Right hindlimb (tissue), 1 donor: Measurements from ENCODE around the gene SUPT5H.

Experiments
- DNase-seq: peaks from one replicate; pipeline ENCODE4 v3.0.0-alpha.2; 2018

SUPT5H gene

GRCh38 chr19:39409208-39410016, 36.0 kb upstream of the SUPT5H start:
- peak; percentile 89 for DNase-seq

DNA sequence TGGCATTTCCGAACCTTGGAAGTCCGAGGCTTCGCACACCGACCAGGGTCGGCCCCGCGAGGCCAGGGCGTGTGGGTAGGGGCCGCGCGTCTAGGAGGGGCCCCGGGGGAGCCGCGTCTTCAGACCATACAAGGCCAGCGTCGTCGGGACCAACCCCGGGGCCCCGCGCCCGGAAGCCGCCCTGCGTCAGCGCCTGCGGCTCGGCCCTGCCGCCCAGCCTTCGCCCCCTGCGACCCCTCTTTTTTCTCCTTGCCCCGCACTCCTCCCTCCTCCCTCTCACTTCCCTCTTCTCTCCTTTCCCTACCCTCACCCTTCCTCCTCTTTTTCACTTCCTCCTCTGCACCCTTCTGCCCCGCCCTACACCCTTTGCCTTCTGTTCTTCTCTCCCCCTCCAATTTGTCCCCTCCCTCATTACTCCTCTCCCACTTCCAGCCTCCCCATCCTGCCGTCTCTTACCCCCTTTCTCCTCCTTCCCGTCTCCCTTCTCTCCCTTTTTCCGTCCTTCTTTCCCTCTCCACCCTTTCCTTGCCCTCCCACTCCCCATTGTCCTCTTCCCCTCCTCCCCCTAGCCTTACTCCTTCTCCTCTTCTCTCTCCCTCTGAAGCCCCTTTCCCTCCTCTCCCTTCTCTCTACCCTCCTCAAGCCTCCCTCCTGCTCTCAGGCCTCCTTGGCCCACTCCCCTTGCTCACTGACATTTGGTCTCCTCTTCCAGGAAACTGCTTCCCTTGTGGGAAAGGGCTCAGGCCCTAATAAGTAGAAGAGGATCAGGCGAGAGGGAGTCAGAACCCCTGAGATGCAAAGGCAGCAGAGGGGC, 35.2 kb upstream of the SUPT5H start:
- DNase-seq, result peak; percentile 85

DNA sequence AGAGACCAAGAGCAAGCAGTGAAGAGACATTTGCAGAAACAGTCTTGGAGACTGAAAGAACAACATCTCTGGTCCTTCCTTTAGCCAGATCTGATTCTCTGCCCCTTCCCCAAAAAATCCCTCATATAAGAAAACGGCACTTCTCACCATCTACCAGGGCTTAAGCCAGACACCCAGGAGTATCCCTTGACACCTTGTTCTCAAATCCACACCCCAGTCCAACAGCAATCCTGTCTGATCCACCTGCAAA, 34.6 kb upstream of the SUPT5H start:
- DNase-seq, result no peak

DNA sequence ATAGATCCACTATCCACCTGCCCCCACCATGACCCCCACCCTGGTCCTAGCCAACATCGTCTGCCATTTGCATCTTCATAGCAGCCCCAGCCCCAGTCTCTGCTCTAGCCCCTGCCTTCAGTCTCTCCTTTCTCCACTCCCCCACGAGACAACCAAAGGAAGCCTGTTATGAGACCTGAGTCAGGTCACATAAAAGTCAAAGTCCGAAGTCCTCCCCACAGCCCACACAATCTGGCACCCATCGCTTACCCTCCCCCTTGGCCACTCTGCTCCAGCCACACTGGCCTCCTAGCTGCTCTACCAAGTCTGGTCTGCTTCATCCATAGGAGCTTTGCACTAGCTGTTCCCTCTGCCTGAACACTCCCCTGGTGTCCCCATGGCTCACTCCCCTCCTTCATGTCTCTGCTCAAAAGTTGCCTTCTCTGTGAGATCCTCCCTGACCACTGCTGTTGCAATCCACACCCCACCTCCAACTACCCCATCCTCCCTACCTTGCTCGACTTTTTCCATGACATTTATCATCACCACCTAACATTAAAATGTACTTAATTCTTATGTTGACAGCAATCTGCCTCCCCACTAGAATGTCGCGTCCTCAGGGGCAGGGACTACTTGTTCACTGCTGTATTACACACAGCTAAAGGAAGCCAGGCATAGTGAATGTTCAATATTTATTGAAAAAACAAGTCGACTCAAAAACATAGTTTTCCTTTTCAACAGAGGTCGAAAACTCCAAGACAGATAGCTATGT, 34.1 kb upstream of the SUPT5H start:
- peak; percentile 69 for DNase-seq

DNA sequence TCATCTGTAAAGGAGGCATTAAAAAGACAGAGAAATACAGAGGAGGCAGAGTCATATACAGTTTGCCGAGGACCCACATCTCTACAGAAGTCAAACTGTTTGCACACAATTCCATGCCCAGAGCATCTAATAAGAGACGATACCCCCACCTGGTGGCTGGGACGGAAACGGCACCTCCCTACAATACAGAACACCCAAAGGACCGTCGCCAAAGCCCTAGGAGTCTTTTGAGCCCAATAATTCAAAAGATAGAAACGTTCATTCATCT, 33.6 kb upstream of the SUPT5H start:
- peak; percentile 93 for DNase-seq

- peak; percentile 99 for DNase-seq
Observed at GRCh38 chr19:39412100-39412866, 33.1 kb upstream of the SUPT5H start, which contains the start of gene PLEKHG2. Gene PLEKHG2, plus strand, starts transcription at chr19:39412669. Its CDS starts 1,418 bp downstream, at chr19:39414087.

DNA sequence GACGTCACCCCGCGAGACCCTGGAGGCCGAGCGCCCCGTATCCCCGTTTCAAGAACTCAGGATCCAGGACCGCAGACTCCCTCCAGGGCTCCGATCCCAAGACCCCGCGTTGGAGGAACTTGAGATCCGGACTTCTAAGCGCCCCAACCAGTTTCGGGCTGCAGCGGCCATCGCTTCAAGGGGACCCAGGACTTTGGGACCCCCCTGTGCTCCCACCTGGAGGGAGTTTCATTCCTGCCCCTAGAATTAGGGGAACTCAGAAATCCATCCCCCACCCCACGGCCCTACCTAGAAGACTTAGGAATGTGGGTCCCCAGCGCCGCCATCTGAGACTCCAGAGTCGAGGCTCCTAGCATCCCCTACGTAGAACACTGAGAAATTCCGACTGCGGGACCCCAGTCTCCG, 32.5 kb upstream of the SUPT5H start:
- no peak for DNase-seq

- peak; percentile 90 for DNase-seq
Observed at GRCh38 chr19:39413272-39413910, 32.0 kb upstream of the SUPT5H start.

DNA sequence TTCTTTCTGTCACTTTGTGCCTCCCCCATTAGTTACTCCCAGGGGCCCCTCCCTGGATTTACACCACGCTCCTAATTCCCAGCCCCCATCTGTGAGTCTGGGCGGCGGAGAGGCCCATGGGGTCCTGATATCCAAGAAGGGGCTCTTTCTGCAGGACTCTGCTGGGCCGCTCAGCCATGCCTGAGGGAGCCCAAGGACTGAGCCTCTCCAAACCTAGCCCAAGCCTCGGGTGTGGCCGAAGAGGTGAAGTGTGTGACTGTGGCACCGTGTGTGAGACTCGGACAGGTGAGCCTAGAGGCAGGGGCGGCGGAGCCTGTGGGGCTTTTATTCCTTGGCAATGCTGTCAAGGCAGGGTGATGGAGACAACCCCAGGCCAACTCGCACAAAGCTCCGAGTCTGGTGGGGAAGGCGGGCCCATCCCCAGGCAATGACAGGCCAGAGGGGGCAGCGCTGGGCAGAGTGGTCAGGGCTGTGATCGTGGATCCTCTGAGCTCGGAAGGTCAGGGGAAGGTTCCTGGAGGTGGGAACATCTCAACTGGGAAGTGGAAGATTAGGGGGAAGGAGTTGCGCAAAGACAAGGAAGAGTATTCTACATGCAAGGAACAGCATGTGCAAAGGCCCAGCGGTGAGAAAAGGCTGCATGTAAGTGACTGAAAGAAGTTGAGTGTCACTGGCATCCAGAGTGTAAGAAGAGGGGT, 31.3 kb upstream of the SUPT5H start:
- DNase-seq, result no peak

- peak; percentile 15 for DNase-seq
Observed at GRCh38 chr19:39415111-39416046, 30.0 kb upstream of the SUPT5H start.

GRCh38 chr19:39416152-39417120, 28.9 kb upstream of the SUPT5H start:
- DNase-seq, result peak; percentile 33

GRCh38 chr19:39417463-39418181, 27.8 kb upstream of the SUPT5H start:
- DNase-seq, result peak; percentile 19

DNA sequence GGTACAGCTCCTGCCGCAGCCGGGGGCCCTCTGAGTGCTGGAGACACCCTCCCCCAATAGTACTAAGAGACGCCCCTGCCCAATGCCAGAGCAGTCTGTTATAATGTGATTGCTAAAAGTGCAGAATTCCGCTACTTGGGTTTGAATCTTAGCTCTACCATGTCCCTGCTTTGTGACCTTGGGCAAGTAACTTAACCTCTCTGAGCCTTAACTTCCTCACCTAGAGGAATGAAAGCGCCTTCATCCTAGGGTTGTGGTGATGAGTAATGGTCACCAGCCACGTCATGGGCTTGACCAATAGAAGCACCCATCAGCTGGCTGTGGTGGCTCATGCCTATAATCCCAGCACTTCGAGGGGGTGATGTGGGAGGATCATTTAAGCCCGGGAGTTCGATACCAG, 26.4 kb upstream of the SUPT5H start:
- DNase-seq, result no peak

GRCh38 chr19:39420769-39421168, 24.6 kb upstream of the SUPT5H start:
- DNase-seq, result no peak

DNA sequence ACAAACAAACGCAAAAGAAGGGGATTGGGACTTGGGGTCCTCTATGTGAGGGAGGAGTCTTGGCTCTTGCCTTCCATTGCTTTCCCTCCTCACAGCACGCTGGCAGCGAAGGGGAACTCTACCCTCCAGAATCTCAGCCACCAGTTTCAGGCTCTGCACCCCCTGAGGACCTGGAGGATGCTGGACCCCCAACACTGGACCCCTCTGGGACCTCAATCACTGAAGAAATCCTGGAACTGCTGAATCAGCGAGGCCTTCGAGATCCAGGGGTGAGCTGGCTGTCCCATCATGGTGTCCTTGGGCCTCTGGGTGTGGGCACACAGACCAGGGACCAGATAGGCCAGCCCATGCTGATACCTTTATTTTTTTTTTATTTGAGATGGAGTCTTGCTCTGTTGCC, 23.4 kb upstream of the SUPT5H start:
- DNase-seq, result no peak

GRCh38 chr19:39423258-39424086, 21.9 kb upstream of the SUPT5H start:
- DNase-seq, result no peak

GRCh38 chr19:39424934-39425333, 20.4 kb upstream of the SUPT5H start:
- no peak for DNase-seq

DNA sequence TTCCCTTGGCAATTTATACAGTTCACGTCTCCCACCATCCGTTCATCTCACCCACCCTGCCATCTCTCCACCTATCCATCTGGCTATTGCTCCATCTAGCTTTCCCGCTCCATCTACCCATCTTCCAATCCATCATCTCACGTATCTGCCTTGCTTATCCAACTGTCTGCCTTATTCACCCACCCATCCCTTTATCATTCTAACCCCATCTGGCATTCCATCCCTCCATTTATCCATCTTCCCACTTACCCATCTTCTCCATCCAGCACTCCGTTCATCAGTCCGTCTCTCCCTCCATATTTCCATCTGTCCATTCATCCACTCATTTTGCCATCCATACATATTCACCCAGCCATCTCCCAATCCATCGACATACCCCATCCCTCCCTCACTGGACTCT, 19.6 kb upstream of the SUPT5H start:
- no peak for DNase-seq
